GM21723 (cell line): ENCODE results near the gene CFAP99.
"Not testable (repeated sequence)": the region's sequence is repeated elsewhere in the genome, so short reads cannot be mapped to it uniquely, and the experiment has no call there.

ENCODE experiments used
- ATAC-seq: cut with Tn5 transposase; IDR thresholded peaks from one replicate; pipeline ENCODE4 v1.9.1; 2021; ENCODE audit warnings: mild to moderate bottlenecking, moderate library complexity; ENCODE audit not compliant: unreplicated experiment

CFAP99 gene

GRCh38 chr4:2427383-2428334 lies 8.9 kb downstream of the CFAP99 start:
- ATAC-seq = no peak

GRCh38 chr4:2428496-2429213 lies 9.9 kb downstream of the CFAP99 start:
- no peak for ATAC-seq

GRCh38 chr4:2429945-2430757 lies 11.4 kb downstream of the CFAP99 start:
- ATAC-seq = not testable (repeated sequence)

GRCh38 chr4:2432004-2432403 lies 13.2 kb downstream of the CFAP99 start:
- no peak for ATAC-seq

GRCh38 chr4:2432991-2433530 lies 14.3 kb downstream of the CFAP99 start:
- no peak for ATAC-seq

- ATAC-seq = no peak
Observed at GRCh38 chr4:2433609-2434350, 15.0 kb downstream of the CFAP99 start.

GRCh38 chr4:2434420-2434819 lies 15.7 kb downstream of the CFAP99 start:
- no peak for ATAC-seq

- ATAC-seq = no peak
Observed at GRCh38 chr4:2436301-2436700, 17.5 kb downstream of the CFAP99 start.

- ATAC-seq = no peak
Observed at GRCh38 chr4:2436761-2437474, 18.2 kb downstream of the CFAP99 start.

- ATAC-seq = no peak
Observed at GRCh38 chr4:2437475-2438215, 18.9 kb downstream of the CFAP99 start.

GRCh38 chr4:2438822-2439718 lies 20.3 kb downstream of the CFAP99 start:
- no peak for ATAC-seq

- ATAC-seq = peak; percentile 82
Observed at GRCh38 chr4:2441393-2442174, 22.8 kb downstream of the CFAP99 start.

GRCh38 chr4:2442175-2442993 lies 23.6 kb downstream of the CFAP99 start:
- no peak for ATAC-seq

- no peak for ATAC-seq
Observed at GRCh38 chr4:2443061-2443730, 24.4 kb downstream of the CFAP99 start.

GRCh38 chr4:2443956-2444740 lies 25.4 kb downstream of the CFAP99 start:
- ATAC-seq = no peak
